ENCODE data around the gene TAMALIN.

The TAMALIN gene

DNA sequence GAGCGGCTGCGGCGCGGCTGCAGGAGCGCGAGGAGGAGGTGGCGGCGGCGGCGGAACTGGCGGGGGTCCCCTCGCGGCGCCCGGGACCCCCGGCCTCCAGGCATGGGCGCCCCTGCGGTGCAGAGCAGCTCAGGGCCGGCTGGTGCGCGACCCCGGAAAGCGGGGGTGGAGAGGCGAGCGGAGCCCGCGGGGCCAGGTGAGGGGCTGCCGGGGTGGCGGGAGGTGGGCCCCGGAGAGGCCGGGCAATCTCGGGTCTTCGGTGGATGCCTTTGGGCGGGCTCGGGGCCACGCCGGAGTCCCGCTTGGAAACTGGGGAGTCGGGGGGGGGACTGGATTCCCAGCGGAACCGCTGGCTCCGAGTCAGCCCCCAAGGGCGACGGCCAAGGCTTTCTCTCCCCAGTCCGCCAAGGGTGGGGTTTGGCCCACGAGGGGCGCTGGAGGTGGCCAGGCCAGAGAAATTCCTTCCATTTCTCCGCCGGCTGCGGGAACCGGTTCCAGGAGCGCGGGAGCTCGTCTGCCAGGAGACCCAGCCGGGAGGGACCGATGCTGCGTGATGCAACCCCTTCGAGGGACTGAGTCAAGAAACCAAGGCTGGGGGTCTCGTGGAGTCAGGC is 30.6 kb downstream of the TAMALIN start:
- peak; percentile 67 for DNase-seq (ENCODE audit: low read depth)

DNA sequence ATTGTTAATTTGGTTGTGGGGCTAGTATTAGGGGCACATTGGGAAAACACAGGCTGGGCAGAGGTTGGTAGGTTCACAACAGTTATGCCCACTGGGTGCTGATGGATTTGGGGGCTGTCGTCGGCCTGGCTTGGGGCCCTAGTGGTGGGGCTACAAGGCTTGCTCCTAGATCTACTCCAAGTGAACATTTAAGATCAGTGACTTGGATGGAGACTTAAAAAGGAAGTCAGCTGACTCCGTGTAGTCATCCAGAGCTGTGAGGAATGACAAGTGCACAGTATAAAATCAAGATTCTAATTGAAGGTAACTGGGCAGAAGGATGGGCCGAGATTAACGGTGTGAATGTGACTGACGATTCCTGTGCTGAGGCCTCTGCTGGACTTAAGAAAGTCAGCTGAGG is 31.7 kb downstream of the TAMALIN start:
- no peak for DNase-seq (ENCODE audit: low read depth)
- peak overlapping the region; percentile 40 for H3K4me3 ChIP-seq (ENCODE audit: low read length)
- TF ChIP-seq, protein P1, sequence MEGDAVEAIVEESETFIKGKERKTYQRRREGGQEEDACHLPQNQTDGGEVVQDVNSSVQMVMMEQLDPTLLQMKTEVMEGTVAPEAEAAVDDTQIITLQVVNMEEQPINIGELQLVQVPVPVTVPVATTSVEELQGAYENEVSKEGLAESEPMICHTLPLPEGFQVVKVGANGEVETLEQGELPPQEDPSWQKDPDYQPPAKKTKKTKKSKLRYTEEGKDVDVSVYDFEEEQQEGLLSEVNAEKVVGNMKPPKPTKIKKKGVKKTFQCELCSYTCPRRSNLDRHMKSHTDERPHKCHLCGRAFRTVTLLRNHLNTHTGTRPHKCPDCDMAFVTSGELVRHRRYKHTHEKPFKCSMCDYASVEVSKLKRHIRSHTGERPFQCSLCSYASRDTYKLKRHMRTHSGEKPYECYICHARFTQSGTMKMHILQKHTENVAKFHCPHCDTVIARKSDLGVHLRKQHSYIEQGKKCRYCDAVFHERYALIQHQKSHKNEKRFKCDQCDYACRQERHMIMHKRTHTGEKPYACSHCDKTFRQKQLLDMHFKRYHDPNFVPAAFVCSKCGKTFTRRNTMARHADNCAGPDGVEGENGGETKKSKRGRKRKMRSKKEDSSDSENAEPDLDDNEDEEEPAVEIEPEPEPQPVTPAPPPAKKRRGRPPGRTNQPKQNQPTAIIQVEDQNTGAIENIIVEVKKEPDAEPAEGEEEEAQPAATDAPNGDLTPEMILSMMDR (conservative IDR thresholded peaks at IDR 0.05; ENCODE audit: low read length), result no peak

More for the DNA sequence above, 30.6 kb downstream of the TAMALIN start:
- TF ChIP-seq, protein P1 (conservative IDR thresholded peaks at IDR 0.05; ENCODE audit: low read length), result 0 out of 2 replicates have a peak, but pooled peaks have one; percentile 14
- peak overlapping the region; percentile 79 for H3K4me3 ChIP-seq (ENCODE audit: low read length)

DNA sequence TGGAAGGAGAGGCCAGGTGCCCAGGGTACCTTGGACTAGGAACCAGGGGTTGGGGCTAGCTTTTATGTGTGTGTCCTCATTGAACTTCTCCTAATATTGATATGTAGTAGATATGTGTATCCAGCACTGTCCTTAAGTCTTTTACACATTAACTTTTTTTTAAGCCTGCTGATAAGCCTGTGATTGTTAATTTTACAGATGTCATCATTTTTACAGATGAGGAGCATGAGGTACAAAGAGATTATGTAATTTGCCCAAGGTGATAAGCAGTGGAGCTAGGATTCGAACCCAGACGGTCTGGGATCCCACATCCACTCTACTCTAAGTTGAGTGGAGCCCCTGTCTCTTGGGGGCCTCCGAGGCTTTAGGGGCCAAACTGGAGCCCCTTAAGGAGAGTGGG is 34.3 kb downstream of the TAMALIN start:
- TF ChIP-seq, protein P1 (conservative IDR thresholded peaks at IDR 0.05; ENCODE audit: low read length), result no peak
- H3K4me3 ChIP-seq (ENCODE audit: low read length), result no peak overlapping the region
- no peak for DNase-seq (ENCODE audit: low read depth)

DNA sequence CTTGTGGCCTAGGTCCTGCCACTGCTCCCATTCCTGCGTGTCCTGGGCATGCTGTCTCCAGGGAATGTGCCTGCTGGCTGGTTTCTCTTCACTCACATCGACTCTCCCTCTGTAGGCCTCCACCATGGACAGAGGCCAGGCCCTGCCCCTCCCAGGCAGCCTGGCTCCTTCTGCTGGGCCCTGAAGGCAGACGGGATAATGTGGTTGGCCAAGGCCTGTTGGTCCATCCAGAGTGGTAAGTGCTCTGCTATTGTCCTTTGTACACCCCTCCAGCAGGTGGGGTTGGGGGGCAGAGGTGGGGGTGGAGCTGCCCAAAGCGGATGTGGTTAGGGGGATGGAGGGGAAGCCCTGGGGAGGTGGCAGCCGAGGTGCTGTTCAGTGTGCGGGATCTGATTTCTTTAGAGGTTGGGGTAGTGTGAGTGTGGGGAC is 35.0 kb downstream of the TAMALIN start:
- peak; percentile 70 for DNase-seq (ENCODE audit: low read depth)
- TF ChIP-seq, protein P1 (conservative IDR thresholded peaks at IDR 0.05; ENCODE audit: low read length), result no peak
- no peak overlapping the region for H3K4me3 ChIP-seq (ENCODE audit: low read length)

- H3K4me3 ChIP-seq (ENCODE audit: low read length), result no peak overlapping the region
- TF ChIP-seq, protein P1 (conservative IDR thresholded peaks at IDR 0.05; ENCODE audit: low read length), result no peak
- DNase-seq (ENCODE audit: low read depth), result no peak
These were observed 36.1 kb downstream of the TAMALIN start for GRCh38 chr12:52042706-52043385.

- H3K4me3 ChIP-seq (ENCODE audit: low read length), result peak overlapping the region; percentile 15
- TF ChIP-seq, protein P1 (conservative IDR thresholded peaks at IDR 0.05; ENCODE audit: low read length), result no peak
- DNase-seq (ENCODE audit: low read depth), result peak; percentile 83
These were observed 36.9 kb downstream of the TAMALIN start for GRCh38 chr12:52043386-52044212.
